Dendritic cell treated with granulocyte-macrophage colony-stimulating factor and Interleukin-4, amounts not matched to agents 40 ng/mL and 50 ng/mL, for 4 days (primary cell): ENCODE results near the gene ZBTB20.

ENCODE experiments used
- H3K27ac Mint-ChIP-seq: one replicate; pipeline ENCODE4 v1.8.0; 2022; ENCODE audit warnings: mild to moderate bottlenecking, mixed read lengths
- H3K27me3 Mint-ChIP-seq: one replicate; pipeline ENCODE4 v1.8.0; 2022; ENCODE audit warnings: mild to moderate bottlenecking, mixed read lengths
- H3K36me3 Mint-ChIP-seq: one replicate; pipeline ENCODE4 v1.8.0; 2022; ENCODE audit warnings: low read depth, mixed read lengths
- H3K4me1 Mint-ChIP-seq: one replicate; pipeline ENCODE4 v1.8.0; 2022; ENCODE audit warnings: low read depth, mixed read lengths
- H3K4me3 Mint-ChIP-seq: one replicate; pipeline ENCODE4 v1.8.0; 2022; ENCODE audit warnings: mild to moderate bottlenecking, moderate library complexity, mixed read lengths
- H3K9me3 Mint-ChIP-seq: one replicate; pipeline ENCODE4 v1.8.0; 2022; ENCODE audit warnings: mixed read lengths
- intact Hi-C: fragments of 100-400 bp; cut with micrococcal nuclease; formaldehyde crosslinking; loops from one replicate; pipeline ENCODE4 v1.15.0; 2022

ZBTB20 gene

DNA sequence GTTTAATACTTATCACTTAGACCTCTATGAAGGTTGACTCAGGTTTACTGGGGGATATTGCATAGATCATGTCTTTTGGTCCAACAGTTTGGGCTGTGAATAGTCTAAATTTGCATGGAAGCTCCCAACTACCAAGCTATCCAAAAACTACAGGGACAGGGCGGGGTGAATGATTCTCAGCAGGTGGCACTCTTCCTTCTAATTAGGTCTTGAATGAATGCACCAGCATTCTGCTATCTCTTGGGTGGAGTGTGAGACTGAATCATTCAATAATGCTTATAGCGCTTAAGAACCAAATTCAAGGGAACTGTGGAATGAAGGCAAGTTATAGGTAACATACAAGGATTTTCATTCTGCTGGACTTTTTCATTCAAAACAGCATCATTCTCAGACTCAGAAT, 507.0 kb downstream of the ZBTB20 start:
- Mint-ChIP-seq H3K9me3 (peaks cover 17% of the 10 kb centered on the region), H3K36me3 (peaks cover 4% of the 10 kb centered on the region), H3K27ac (no peak overlapping the region), H3K4me1 (no peaks in the 10 kb centered on the region), H3K27me3 (no peaks in the 10 kb centered on the region), H3K4me3 (no peak overlapping the region)
- intact Hi-C loops, result no loop called here

GRCh38 chr3:114639171-114639570, 507.9 kb downstream of the ZBTB20 start:
- Mint-ChIP-seq H3K27ac (no peak overlapping the region), H3K9me3 (peaks cover 20% of the 10 kb centered on the region), H3K4me1 (no peaks in the 10 kb centered on the region), H3K27me3 (no peaks in the 10 kb centered on the region), H3K4me3 (no peak overlapping the region), H3K36me3 (peaks cover 4% of the 10 kb centered on the region)
- intact Hi-C loops, result no loop called here

DNA sequence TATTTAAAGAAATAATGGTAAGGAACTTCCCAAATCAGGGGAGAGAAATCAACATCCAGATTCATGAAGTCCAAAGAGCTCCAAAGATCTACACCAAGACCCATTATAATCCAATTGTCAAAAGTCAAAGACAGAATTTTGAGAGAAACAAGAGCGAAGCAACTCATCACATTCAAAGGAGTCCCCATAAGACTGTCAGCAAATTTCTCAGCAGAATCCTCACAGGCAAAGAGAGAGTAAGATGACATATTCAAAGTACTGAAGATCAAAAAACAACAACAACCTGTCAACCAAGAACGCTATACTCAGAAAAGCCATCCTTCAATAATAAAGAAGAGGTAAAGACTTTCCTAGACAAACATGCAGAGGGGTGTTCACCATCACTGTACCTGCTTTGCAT, 511.2 kb downstream of the ZBTB20 start:
- intact Hi-C loops, result no loop called here
- Mint-ChIP-seq H3K27me3 (no peaks in the 10 kb centered on the region), H3K9me3 (peaks cover 20% of the 10 kb centered on the region), H3K4me3 (no peak overlapping the region), H3K36me3 (peaks cover 4% of the 10 kb centered on the region), H3K4me1 (no peaks in the 10 kb centered on the region), H3K27ac (no peak overlapping the region)

- H3K4me1 Mint-ChIP-seq, result no peaks in the 10 kb centered on the region
- no peak overlapping the region for H3K27ac Mint-ChIP-seq
- intact Hi-C loops, result no loop called here
- no peaks in the 10 kb centered on the region for H3K27me3 Mint-ChIP-seq
- H3K36me3 Mint-ChIP-seq, result peaks cover 4% of the 10 kb centered on the region
- no peak overlapping the region for H3K4me3 Mint-ChIP-seq
- peaks cover 20% of the 10 kb centered on the region for H3K9me3 Mint-ChIP-seq
Observed at GRCh38 chr3:114634635-114635034, 512.5 kb downstream of the ZBTB20 start.

- no peak overlapping the region for H3K4me3 Mint-ChIP-seq
- no peaks in the 10 kb centered on the region for H3K27me3 Mint-ChIP-seq
- H3K36me3 Mint-ChIP-seq, result peaks cover 4% of the 10 kb centered on the region
- H3K4me1 Mint-ChIP-seq, result no peaks in the 10 kb centered on the region
- H3K27ac Mint-ChIP-seq, result no peak overlapping the region
- peaks cover 20% of the 10 kb centered on the region for H3K9me3 Mint-ChIP-seq
- intact Hi-C loops, result no loop called here
Observed at GRCh38 chr3:114632757-114633424, 514.2 kb downstream of the ZBTB20 start.

- Mint-ChIP-seq H3K27me3 (no peaks in the 10 kb centered on the region), H3K4me3 (no peak overlapping the region), H3K36me3 (no peaks in the 10 kb centered on the region), H3K9me3 (no peaks in the 10 kb centered on the region), H3K4me1 (peaks cover 30% of the 10 kb centered on the region), H3K27ac (no peak overlapping the region)
- intact Hi-C loops, result no loop called here
Observed at GRCh38 chr3:114627770-114628169, 519.3 kb downstream of the ZBTB20 start.

DNA sequence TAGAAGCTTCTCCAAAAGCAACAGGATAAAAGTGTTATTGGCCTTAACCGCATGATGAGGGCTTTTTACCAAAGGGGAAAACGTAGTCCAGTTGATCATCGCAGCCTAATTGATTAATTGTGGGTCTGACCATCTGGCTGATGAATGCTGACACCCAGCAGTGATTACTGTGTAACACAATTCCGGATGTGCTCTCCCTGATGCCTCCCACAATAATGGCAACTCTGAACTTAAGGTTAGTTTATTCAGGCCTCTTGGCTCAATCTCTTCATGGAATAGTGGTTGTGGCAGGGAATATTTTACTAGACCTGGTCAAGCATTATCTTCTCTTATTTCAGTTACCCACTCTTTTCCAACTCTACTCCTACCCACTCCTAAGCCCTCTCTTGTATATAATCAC, 520.3 kb downstream of the ZBTB20 start:
- no peak overlapping the region for H3K4me3 Mint-ChIP-seq
- intact Hi-C loops, result no loop called here
- H3K36me3 Mint-ChIP-seq, result no peaks in the 10 kb centered on the region
- H3K4me1 Mint-ChIP-seq, result peaks cover 30% of the 10 kb centered on the region
- H3K9me3 Mint-ChIP-seq, result no peaks in the 10 kb centered on the region
- no peak overlapping the region for H3K27ac Mint-ChIP-seq
- no peaks in the 10 kb centered on the region for H3K27me3 Mint-ChIP-seq

GRCh38 chr3:114624571-114625181, 522.4 kb downstream of the ZBTB20 start:
- Mint-ChIP-seq H3K4me3 (peak overlapping the region; percentile 54), H3K27me3 (no peaks in the 10 kb centered on the region), H3K4me1 (peaks cover 30% of the 10 kb centered on the region), H3K27ac (peak overlapping the region; percentile 79), H3K9me3 (no peaks in the 10 kb centered on the region), H3K36me3 (no peaks in the 10 kb centered on the region)
- intact Hi-C loops, result no loop called here

- Mint-ChIP-seq H3K27me3 (no peaks in the 10 kb centered on the region), H3K4me3 (peak overlapping the region; percentile 54), H3K9me3 (no peaks in the 10 kb centered on the region), H3K36me3 (no peaks in the 10 kb centered on the region), H3K4me1 (peaks cover 30% of the 10 kb centered on the region), H3K27ac (peak overlapping the region; percentile 79)
- intact Hi-C loops, result no loop called here
Observed at GRCh38 chr3:114624047-114624445, 523.0 kb downstream of the ZBTB20 start.

DNA sequence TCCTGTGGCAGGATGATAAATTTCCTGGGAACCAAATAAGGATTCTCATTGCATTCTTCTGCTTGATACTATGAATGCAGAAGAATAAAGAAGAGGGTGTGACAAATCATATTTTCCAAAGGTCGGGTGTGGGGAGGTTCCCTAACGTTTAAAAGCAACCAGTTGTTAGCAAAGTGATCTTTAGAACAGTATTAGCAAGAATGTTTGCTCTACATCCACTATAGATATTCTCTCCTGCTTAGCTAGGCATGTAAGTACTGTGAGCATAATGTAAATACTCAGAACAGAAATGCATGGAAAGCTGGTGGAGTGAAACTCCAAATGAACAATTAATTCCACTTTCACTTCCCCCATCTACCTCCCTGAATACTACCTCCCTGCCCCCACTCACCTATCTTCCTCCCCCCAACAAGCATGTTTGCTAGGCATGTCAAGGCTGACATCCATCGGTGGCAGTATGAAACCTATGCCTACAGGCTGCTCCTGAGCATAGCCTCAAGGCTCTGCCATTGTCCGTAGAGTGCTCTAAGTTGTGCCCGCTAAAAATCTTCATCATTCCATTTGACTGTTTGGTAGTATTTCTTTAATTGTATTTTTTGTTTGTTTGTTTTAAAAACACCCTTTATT, 523.6 kb downstream of the ZBTB20 start:
- no peaks in the 10 kb centered on the region for H3K36me3 Mint-ChIP-seq
- peak overlapping the region; percentile 54 for H3K4me3 Mint-ChIP-seq
- no peaks in the 10 kb centered on the region for H3K9me3 Mint-ChIP-seq
- peak overlapping the region; percentile 79 for H3K27ac Mint-ChIP-seq
- H3K27me3 Mint-ChIP-seq, result no peaks in the 10 kb centered on the region
- H3K4me1 Mint-ChIP-seq, result peaks cover 30% of the 10 kb centered on the region
- intact Hi-C loops, result no loop called here

DNA sequence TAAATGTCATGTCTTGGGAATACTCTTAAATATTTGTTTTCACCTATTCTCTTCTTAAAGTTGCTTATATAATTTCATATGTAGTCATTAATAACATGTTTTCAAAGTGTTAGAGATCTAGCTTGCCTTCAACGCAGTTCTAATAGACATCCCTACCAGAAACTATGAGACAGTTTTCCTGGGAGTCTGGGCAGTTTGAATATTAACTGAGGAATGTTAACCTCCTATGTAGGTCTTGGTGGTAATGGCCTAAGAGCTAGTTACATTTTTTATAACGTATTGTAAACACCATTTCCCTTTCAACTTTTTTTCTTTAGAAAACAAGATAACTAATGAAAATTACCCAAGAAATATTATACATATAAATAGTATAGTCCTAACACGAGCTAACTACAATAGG, 525.1 kb downstream of the ZBTB20 start:
- no peaks in the 10 kb centered on the region for H3K27me3 Mint-ChIP-seq
- H3K27ac Mint-ChIP-seq, result no peak overlapping the region

GRCh38 chr3:114619771-114620170, 527.3 kb downstream of the ZBTB20 start:
- intact Hi-C loops, result no loop called here
- peaks cover 19% of the 10 kb centered on the region for H3K4me1 Mint-ChIP-seq

More for the DNA sequence above, 525.1 kb downstream of the ZBTB20 start:
- H3K9me3 Mint-ChIP-seq, result no peaks in the 10 kb centered on the region
- H3K36me3 Mint-ChIP-seq, result no peaks in the 10 kb centered on the region
- no peak overlapping the region for H3K4me3 Mint-ChIP-seq
- intact Hi-C loops, result no loop called here
- H3K4me1 Mint-ChIP-seq, result peaks cover 30% of the 10 kb centered on the region

DNA sequence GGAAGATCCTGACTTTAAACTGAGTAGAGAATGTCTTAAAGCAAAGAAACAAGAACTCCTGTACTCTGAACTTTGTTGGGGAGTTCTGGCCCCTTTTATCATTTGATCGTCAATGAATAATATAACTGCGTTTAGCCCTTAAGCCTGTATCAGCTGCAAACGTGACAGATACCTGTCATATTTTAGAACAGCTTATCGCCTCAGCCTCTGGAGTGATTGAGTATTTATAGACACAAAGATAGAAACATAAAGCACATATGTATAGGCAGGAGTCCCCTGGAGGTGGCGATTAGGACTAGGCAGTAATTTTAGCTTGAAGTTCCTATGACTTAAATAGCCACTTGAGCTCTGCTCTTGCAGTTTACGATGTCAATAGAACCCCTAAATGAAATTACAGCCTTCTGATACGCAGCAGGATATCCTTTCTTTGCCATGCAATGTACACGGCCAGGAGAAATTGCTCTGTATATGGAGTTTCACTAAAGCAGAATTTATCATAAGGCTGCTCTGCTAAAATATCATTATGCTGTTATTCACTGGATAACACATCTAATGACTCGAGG, 531.5 kb downstream of the ZBTB20 start:
- no peak overlapping the region for H3K4me3 Mint-ChIP-seq
- intact Hi-C loops, result no loop called here
- no peak overlapping the region for H3K27ac Mint-ChIP-seq
- no peaks in the 10 kb centered on the region for H3K27me3 Mint-ChIP-seq
- peaks cover 6% of the 10 kb centered on the region for H3K9me3 Mint-ChIP-seq
- H3K4me1 Mint-ChIP-seq, result no peaks in the 10 kb centered on the region
- no peaks in the 10 kb centered on the region for H3K36me3 Mint-ChIP-seq

More at GRCh38 chr3:114619771-114620170, 527.3 kb downstream of the ZBTB20 start:
- H3K9me3 Mint-ChIP-seq, result no peaks in the 10 kb centered on the region
- no peaks in the 10 kb centered on the region for H3K36me3 Mint-ChIP-seq
- no peak overlapping the region for H3K27ac Mint-ChIP-seq
- no peak overlapping the region for H3K4me3 Mint-ChIP-seq
- H3K27me3 Mint-ChIP-seq, result no peaks in the 10 kb centered on the region

DNA sequence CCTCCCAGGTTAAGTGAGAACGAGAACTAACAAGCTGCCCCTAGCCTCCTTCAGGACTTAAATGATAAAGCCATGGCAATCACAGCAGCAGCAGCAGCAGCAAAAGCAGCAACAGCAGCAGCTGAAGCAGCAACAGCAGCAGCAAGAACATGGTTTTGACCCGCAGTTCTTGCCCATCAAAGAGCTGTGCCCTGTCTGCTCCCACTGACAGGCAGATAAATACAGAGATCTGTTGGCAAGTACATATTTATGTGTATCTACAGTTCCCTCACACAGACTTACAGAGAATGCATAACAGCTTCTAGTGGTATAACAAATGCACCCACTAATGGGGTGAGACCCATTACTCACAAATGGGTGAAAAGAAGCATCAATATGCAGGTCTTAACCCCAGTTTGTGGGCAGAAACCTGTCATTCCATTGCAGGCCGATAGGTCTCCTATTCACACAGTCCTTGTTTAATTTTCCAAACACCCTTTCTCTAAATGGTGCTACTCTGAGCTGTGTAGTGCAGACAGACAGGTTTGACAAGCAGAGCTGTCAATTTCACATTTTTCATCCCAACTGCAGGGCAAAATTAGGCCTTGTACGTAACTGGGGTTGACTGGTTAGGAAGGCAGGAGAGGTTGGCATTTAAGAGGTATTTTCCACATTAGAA, 537.0 kb downstream of the ZBTB20 start:
- Mint-ChIP-seq H3K9me3 (peaks cover 6% of the 10 kb centered on the region), H3K27me3 (no peaks in the 10 kb centered on the region), H3K4me1 (no peaks in the 10 kb centered on the region), H3K4me3 (no peak overlapping the region), H3K27ac (no peak overlapping the region), H3K36me3 (no peaks in the 10 kb centered on the region)
- intact Hi-C loops, result no loop called here
